HL-60 (cell line): Measurements from ENCODE around the gene CCL14.

Experiments
- GABPA ChIP-seq: IDR thresholded peaks from 2 replicates; pipeline ENCODE4 v1.6.1; 2012; ENCODE audit warnings: low read depth
- POLR2AphosphoS5 ChIP-seq: IDR thresholded peaks from 2 replicates; pipeline ENCODE4 v1.6.1; 2012; ENCODE audit warnings: low read depth
- TF ChIP-seq, protein P1 (sequence below): IDR thresholded peaks from 2 replicates; pipeline ENCODE4 v1.6.1; 2012; ENCODE audit warnings: low read depth; ENCODE audit not compliant: insufficient replicate concordance
- TF ChIP-seq, protein P2 (sequence below): IDR thresholded peaks from one replicate; pipeline ENCODE4 v1.5.1; 2011; ENCODE audit warnings: low read length, control low read depth, inconsistent platforms; ENCODE audit not compliant: insufficient read depth

DNA sequence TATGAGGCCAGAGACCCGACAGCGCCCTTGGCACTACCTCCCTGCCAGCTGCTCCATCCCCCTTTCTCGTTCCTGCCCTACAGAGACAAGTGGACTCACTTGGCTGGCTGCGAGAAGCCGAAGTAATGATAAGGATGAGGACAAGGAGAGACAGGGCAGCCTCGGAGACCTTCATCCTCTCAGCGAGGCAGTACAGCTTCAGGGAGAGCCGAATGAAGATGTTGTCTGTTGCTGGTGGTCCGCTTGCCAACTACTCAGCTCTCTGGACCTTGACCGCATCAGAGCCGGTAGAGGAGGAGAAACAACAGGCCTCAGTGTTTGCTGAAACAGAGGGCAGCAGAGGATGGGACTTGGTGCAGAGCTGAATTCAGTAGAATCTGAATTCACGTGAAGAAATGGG lies 5.3 kb downstream of the CCL14 start, which contains the start of gene CCL16:
- TF ChIP-seq, protein P1, sequence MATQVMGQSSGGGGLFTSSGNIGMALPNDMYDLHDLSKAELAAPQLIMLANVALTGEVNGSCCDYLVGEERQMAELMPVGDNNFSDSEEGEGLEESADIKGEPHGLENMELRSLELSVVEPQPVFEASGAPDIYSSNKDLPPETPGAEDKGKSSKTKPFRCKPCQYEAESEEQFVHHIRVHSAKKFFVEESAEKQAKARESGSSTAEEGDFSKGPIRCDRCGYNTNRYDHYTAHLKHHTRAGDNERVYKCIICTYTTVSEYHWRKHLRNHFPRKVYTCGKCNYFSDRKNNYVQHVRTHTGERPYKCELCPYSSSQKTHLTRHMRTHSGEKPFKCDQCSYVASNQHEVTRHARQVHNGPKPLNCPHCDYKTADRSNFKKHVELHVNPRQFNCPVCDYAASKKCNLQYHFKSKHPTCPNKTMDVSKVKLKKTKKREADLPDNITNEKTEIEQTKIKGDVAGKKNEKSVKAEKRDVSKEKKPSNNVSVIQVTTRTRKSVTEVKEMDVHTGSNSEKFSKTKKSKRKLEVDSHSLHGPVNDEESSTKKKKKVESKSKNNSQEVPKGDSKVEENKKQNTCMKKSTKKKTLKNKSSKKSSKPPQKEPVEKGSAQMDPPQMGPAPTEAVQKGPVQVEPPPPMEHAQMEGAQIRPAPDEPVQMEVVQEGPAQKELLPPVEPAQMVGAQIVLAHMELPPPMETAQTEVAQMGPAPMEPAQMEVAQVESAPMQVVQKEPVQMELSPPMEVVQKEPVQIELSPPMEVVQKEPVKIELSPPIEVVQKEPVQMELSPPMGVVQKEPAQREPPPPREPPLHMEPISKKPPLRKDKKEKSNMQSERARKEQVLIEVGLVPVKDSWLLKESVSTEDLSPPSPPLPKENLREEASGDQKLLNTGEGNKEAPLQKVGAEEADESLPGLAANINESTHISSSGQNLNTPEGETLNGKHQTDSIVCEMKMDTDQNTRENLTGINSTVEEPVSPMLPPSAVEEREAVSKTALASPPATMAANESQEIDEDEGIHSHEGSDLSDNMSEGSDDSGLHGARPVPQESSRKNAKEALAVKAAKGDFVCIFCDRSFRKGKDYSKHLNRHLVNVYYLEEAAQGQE: no peak
- TF ChIP-seq POLR2AphosphoS5: no peak
- TF ChIP-seq, protein P2, sequence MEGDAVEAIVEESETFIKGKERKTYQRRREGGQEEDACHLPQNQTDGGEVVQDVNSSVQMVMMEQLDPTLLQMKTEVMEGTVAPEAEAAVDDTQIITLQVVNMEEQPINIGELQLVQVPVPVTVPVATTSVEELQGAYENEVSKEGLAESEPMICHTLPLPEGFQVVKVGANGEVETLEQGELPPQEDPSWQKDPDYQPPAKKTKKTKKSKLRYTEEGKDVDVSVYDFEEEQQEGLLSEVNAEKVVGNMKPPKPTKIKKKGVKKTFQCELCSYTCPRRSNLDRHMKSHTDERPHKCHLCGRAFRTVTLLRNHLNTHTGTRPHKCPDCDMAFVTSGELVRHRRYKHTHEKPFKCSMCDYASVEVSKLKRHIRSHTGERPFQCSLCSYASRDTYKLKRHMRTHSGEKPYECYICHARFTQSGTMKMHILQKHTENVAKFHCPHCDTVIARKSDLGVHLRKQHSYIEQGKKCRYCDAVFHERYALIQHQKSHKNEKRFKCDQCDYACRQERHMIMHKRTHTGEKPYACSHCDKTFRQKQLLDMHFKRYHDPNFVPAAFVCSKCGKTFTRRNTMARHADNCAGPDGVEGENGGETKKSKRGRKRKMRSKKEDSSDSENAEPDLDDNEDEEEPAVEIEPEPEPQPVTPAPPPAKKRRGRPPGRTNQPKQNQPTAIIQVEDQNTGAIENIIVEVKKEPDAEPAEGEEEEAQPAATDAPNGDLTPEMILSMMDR: no peak
- TF ChIP-seq GABPA: no peak
